HUES64 (cell line): ENCODE data around the gene MAPKAPK5. TPM values are rescaled to one million over a fixed set of nuclear protein-coding genes. Genes with fewer than 3 reads are reported as not detected.

ENCODE experiments used
- H3K27ac ChIP-seq: 2 replicates; pipeline ENCODE4 v1.7.0; 2013; ENCODE audit warnings: low read depth, low read length, inconsistent platforms
- H3K27me3 ChIP-seq: 2 replicates; pipeline ENCODE4 v1.6.1; 2013; ENCODE audit warnings: mild to moderate bottlenecking, low read length; ENCODE audit not compliant: insufficient read depth
- H3K36me3 ChIP-seq: 2 replicates; pipeline ENCODE4 v1.6.1; 2013; ENCODE audit warnings: mild to moderate bottlenecking, low read length; ENCODE audit not compliant: insufficient read depth
- H3K4me1 ChIP-seq: 2 replicates; pipeline ENCODE4 v1.6.1; 2013; ENCODE audit warnings: mild to moderate bottlenecking, low read length, moderate library complexity; ENCODE audit not compliant: insufficient read depth
- H3K4me3 ChIP-seq: 2 replicates; pipeline ENCODE4 v1.5.1; 2013; ENCODE audit warnings: mild to moderate bottlenecking, low read length, moderate library complexity
- H3K9ac ChIP-seq: 2 replicates; pipeline ENCODE4 v1.6.1; 2013; ENCODE audit warnings: mild to moderate bottlenecking, low read depth, low read length
- H3K9me3 ChIP-seq: 2 replicates; pipeline ENCODE4 v1.6.1; 2013; ENCODE audit warnings: low read depth, low read length; ENCODE audit not compliant: insufficient read depth
- WGBS: fragments of 150-250, 120-280 bp; methylation state at CpG from one replicate; pipeline ENCODE4 v1.1.7; 2013; ENCODE audit warnings: missing lambda C conversion rate; 5-methylcytosine and 5-hydroxymethylcytosine counted together
- polyA plus RNA-seq, 2 experiments: library from polyadenylated mRNA; stranded (reverse); fragments of 50-300 nt; gene quantifications; one replicate each; pipeline ENCODE4 v1.2.3, GENCODE V29; 2013

Gene MAPKAPK5
- 44.9 TPM for polyA plus RNA-seq (2013, experiment 1 of 2)
- polyA plus RNA-seq (2013, experiment 2 of 2): 51.9 TPM

- peak within 1 kb of the TSS; percentile 100 for H3K4me3 ChIP-seq
- H3K36me3 ChIP-seq: peaks cover 32% of the 10 kb centered on the region
- H3K4me1 ChIP-seq: peaks cover 7% of the 10 kb centered on the region; the same call in 1 of the 2 replicates
- H3K27ac ChIP-seq: peak within 1 kb of the TSS; percentile 93
- under 1% methylated on average over 84 of the region's 84 CpGs for WGBS
- H3K9me3 ChIP-seq: no peaks in the 10 kb centered on the region
- peak within 1 kb of the TSS; percentile 99 for H3K9ac ChIP-seq
- no peaks in the 10 kb centered on the region for H3K27me3 ChIP-seq
Measured at GRCh38 chr12:111841750-111842555, at the start of gene MAPKAPK5. TSS of gene MAPKAPK5 (plus strand) at chr12:111842228. CDS start at chr12:111842734, 506 bp downstream.

GRCh38 chr12:111792856-111793235 is 49.2 kb upstream of the MAPKAPK5 start:
- Histone ChIP-seq H3K4me1 (no peaks in the 10 kb centered on the region), H3K4me3 (no peak overlapping the region), H3K9ac (no peak overlapping the region), H3K27ac (no peak overlapping the region), H3K36me3 (peaks cover 50% of the 10 kb centered on the region), H3K27me3 (no peaks in the 10 kb centered on the region), H3K9me3 (no peaks in the 10 kb centered on the region)
- 92% methylated on average over 1 of the region's 3 CpGs for WGBS

- WGBS: 95% methylated on average over 4 of the region's 4 CpGs
- H3K27me3 ChIP-seq: no peaks in the 10 kb centered on the region
- H3K9me3 ChIP-seq: no peaks in the 10 kb centered on the region
- no peak overlapping the region for H3K4me3 ChIP-seq
- peaks cover 46% of the 10 kb centered on the region for H3K36me3 ChIP-seq
- no peaks in the 10 kb centered on the region for H3K4me1 ChIP-seq
- no peak overlapping the region for H3K27ac ChIP-seq
- no peak overlapping the region for H3K9ac ChIP-seq
Measured at GRCh38 chr12:111798182-111798581, 43.8 kb upstream of the MAPKAPK5 start.

GRCh38 chr12:111799758-111800157 is 42.3 kb upstream of the MAPKAPK5 start:
- Histone ChIP-seq H3K4me1 (no peaks in the 10 kb centered on the region), H3K27ac (no peak overlapping the region), H3K9me3 (no peaks in the 10 kb centered on the region), H3K9ac (no peak overlapping the region), H3K36me3 (peaks cover 44% of the 10 kb centered on the region), H3K4me3 (no peak overlapping the region), H3K27me3 (no peaks in the 10 kb centered on the region)
- 97% methylated on average over 9 of the region's 9 CpGs for WGBS

GRCh38 chr12:111803038-111803626 is 38.9 kb upstream of the MAPKAPK5 start:
- no peak overlapping the region for H3K9ac ChIP-seq
- H3K27ac ChIP-seq: no peak overlapping the region
- H3K27me3 ChIP-seq: no peaks in the 10 kb centered on the region
- WGBS: 95% methylated on average over 6 of the region's 6 CpGs
- H3K36me3 ChIP-seq: peaks cover 42% of the 10 kb centered on the region
- H3K4me3 ChIP-seq: no peak overlapping the region
- H3K4me1 ChIP-seq: no peaks in the 10 kb centered on the region
- H3K9me3 ChIP-seq: no peaks in the 10 kb centered on the region

- no peak overlapping the region for H3K9ac ChIP-seq
- no peaks in the 10 kb centered on the region for H3K9me3 ChIP-seq
- H3K4me1 ChIP-seq: no peaks in the 10 kb centered on the region
- H3K36me3 ChIP-seq: peaks cover 37% of the 10 kb centered on the region
- H3K4me3 ChIP-seq: no peak overlapping the region
- no peaks in the 10 kb centered on the region for H3K27me3 ChIP-seq
- 94% methylated on average over 8 of the region's 8 CpGs for WGBS
- no peak overlapping the region for H3K27ac ChIP-seq
Measured at GRCh38 chr12:111803851-111804250, 38.2 kb upstream of the MAPKAPK5 start.

GRCh38 chr12:111806304-111806703 is 35.7 kb upstream of the MAPKAPK5 start:
- 94% methylated on average over 3 of the region's 4 CpGs for WGBS
- no peak overlapping the region for H3K27ac ChIP-seq

GRCh38 chr12:111807232-111807631 is 34.8 kb upstream of the MAPKAPK5 start:
- Histone ChIP-seq H3K27me3 (no peaks in the 10 kb centered on the region), H3K4me3 (no peak overlapping the region), H3K9ac (no peak overlapping the region), H3K27ac (no peak overlapping the region), H3K4me1 (no peaks in the 10 kb centered on the region), H3K36me3 (peaks cover 24% of the 10 kb centered on the region), H3K9me3 (no peaks in the 10 kb centered on the region)
- 95% methylated on average over 7 of the region's 7 CpGs for WGBS

More at GRCh38 chr12:111806304-111806703, 35.7 kb upstream of the MAPKAPK5 start:
- no peaks in the 10 kb centered on the region for H3K4me1 ChIP-seq
- H3K9ac ChIP-seq: no peak overlapping the region
- no peak overlapping the region for H3K4me3 ChIP-seq
- H3K36me3 ChIP-seq: peaks cover 27% of the 10 kb centered on the region
- H3K9me3 ChIP-seq: no peaks in the 10 kb centered on the region
- no peaks in the 10 kb centered on the region for H3K27me3 ChIP-seq

GRCh38 chr12:111812881-111813741 is 28.9 kb upstream of the MAPKAPK5 start:
- Histone ChIP-seq H3K36me3 (peaks cover 9% of the 10 kb centered on the region), H3K9me3 (no peaks in the 10 kb centered on the region), H3K4me1 (no peaks in the 10 kb centered on the region), H3K27ac (no peak overlapping the region), H3K9ac (no peak overlapping the region), H3K4me3 (no peak overlapping the region), H3K27me3 (no peaks in the 10 kb centered on the region)
- 36% methylated on average over 12 of the region's 13 CpGs for whole genome bisulfite sequencing

- no peak overlapping the region for H3K4me3 ChIP-seq
- no peaks in the 10 kb centered on the region for H3K27me3 ChIP-seq
- no peak overlapping the region for H3K9ac ChIP-seq
- H3K27ac ChIP-seq: no peak overlapping the region
- WGBS: 89% methylated on average over 6 of the region's 6 CpGs
- no peaks in the 10 kb centered on the region for H3K4me1 ChIP-seq
- no peaks in the 10 kb centered on the region for H3K36me3 ChIP-seq
- H3K9me3 ChIP-seq: no peaks in the 10 kb centered on the region
Measured at GRCh38 chr12:111816065-111816615, 25.9 kb upstream of the MAPKAPK5 start.
